Prostate gland (tissue), 2 donors: ENCODE results near the gene XCL1. TPM values are rescaled to one million over a fixed set of nuclear protein-coding genes. Genes with fewer than 3 reads are reported as not detected.

ENCODE experiments used
- DNase-seq: peaks from one replicate; pipeline ENCODE4 v3.0.0-alpha.2; 2019; ENCODE audit warnings: low spot score
- H3K27ac ChIP-seq, 2 donors: fragments of 200-600 bp; sonication (generic); 2 replicates each; pipeline ENCODE4 v1.5.1; 2017 to 2019
- H3K27me3 ChIP-seq: fragments of 200-600 bp; sonication (generic); replicated peaks from 2 replicates; pipeline ENCODE4 v1.5.1; 2019; ENCODE audit not compliant: insufficient read depth
- H3K36me3 ChIP-seq, 2 donors: fragments of 200-600 bp; sonication (generic); 1 replicate in 1 of 2; 2 replicates in 1 of 2; pipeline versions ENCODE4 v1.5.1 to v1.8.1; 2017 to 2019
- H3K4me1 ChIP-seq: fragments of 200-600 bp; sonication (generic); replicated peaks from 2 replicates; pipeline ENCODE4 v1.5.1; 2019
- H3K4me3 ChIP-seq, 2 donors: fragments of 200-600 bp; sonication (generic); 2 replicates each; pipeline ENCODE4 v1.5.1; 2017 to 2019
- H3K9me3 ChIP-seq: fragments of 200-600 bp; sonication (generic); 2 replicates; pipeline ENCODE4 v1.5.1; 2017
- CTCF ChIP-seq, 4 experiments: fragments of 200-600 bp in 2 of 4; fragments of 450-650 bp in 2 of 4; sonication (generic) in 2 of 4; IDR thresholded peaks; 1 replicate in 3 of 4; 2 replicates in 1 of 4; pipeline ENCODE4 v1.5.1; 2016 to 2019; ENCODE audit warnings: antibody characterized with exemption in 4 of 4, mild to moderate bottlenecking in 2 of 4, moderate library complexity in 2 of 4
- POLR2A ChIP-seq: fragments of 450-650 bp; IDR thresholded peaks from one replicate; pipeline ENCODE4 v1.6.1; 2016; ENCODE audit warnings: antibody characterized with exemption, mild to moderate bottlenecking
- POLR2AphosphoS5 ChIP-seq: sonication (generic); formaldehyde crosslinking; IDR thresholded peaks from one replicate; pipeline ENCODE4 v1.6.1; 2017; ENCODE audit warnings: antibody characterized with exemption
- WGBS: methylation state at CpG from one replicate; pipeline ENCODE4 v1.1.5; 2018; 5-methylcytosine and 5-hydroxymethylcytosine counted together
- intact Hi-C: fragments of 100-400 bp; cut with DNase I; formaldehyde crosslinking; loops from one replicate; pipeline ENCODE4 v1.14.2; 2022
- total RNA-seq, 2 donors: library from RNA; depleted of rRNA; stranded (reverse); fragments of >200 nt; gene quantifications; one replicate each; pipeline ENCODE4 v1.1.0, GENCODE V29; 2016

XCL1 gene
- total RNA-seq, 2 donors from 2014 or later, result not detected

GRCh38 chr1:168581817-168582572, 5.6 kb downstream of the XCL1 start:
- TF ChIP-seq CTCF (IDR thresholded peaks at IDR 0.05) (no peak), POLR2A (no peak), POLR2AphosphoS5 (no peak)
- Histone ChIP-seq H3K4me3 (no peak overlapping the region), H3K4me1 (no peaks in the 10 kb centered on the region), H3K27ac (no peak overlapping the region), H3K27me3 (no peaks in the 10 kb centered on the region), H3K36me3 (no peaks in the 10 kb centered on the region), H3K9me3 (no peaks in the 10 kb centered on the region)
- 84% methylated on average over 4 of the region's 4 CpGs for WGBS
- intact Hi-C loops, result no loop called here
- no peak for DNase-seq

GRCh38 chr1:168582688-168583336, 6.4 kb downstream of the XCL1 start:
- H3K27me3 ChIP-seq, result no peaks in the 10 kb centered on the region
- 53% methylated on average over 6 of the region's 6 CpGs for WGBS
- intact Hi-C loops, result no loop called here
- H3K4me3 ChIP-seq, result no peak overlapping the region
- TF ChIP-seq POLR2AphosphoS5 (no peak), CTCF (IDR thresholded peaks at IDR 0.05) (no peak), POLR2A (no peak)
- DNase-seq, result no peak
- no peak overlapping the region for H3K27ac ChIP-seq
- H3K36me3 ChIP-seq, result no peaks in the 10 kb centered on the region
- no peaks in the 10 kb centered on the region for H3K4me1 ChIP-seq
- H3K9me3 ChIP-seq, result no peaks in the 10 kb centered on the region

DNA sequence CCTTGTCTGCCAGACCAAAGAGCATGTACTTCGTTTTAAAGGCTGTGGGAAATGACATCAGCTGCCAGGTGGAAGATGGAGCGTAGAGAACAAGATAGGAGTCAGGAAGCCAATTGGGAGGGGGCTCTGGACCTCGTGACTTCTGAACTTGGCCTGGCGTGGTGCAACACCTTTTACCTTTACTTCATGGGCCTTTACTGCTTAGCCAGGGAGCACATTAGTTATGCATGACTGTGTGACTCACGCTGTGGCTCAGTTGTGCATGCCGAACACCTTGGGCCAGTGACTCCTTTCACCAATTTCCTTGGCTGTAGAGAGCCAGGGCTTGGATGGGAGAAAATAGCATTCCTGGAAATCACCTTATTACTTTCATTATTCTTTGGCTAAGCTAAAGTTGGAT, 7.2 kb downstream of the XCL1 start:
- intact Hi-C loops, result no loop called here
- Histone ChIP-seq H3K36me3 (no peaks in the 10 kb centered on the region), H3K4me3 (no peak overlapping the region), H3K9me3 (no peaks in the 10 kb centered on the region), H3K27ac (no peak overlapping the region), H3K4me1 (no peaks in the 10 kb centered on the region), H3K27me3 (no peaks in the 10 kb centered on the region)
- no peak for TF ChIP-seq POLR2A
- no peak for TF ChIP-seq CTCF (IDR thresholded peaks at IDR 0.05)
- TF ChIP-seq POLR2AphosphoS5, result no peak
- 82% methylated on average over 6 of the region's 6 CpGs for WGBS
- DNase-seq, result no peak

GRCh38 chr1:168585191-168585590, 8.8 kb downstream of the XCL1 start:
- Histone ChIP-seq H3K9me3 (no peaks in the 10 kb centered on the region), H3K36me3 (no peaks in the 10 kb centered on the region), H3K27me3 (no peaks in the 10 kb centered on the region), H3K4me3 (no peak overlapping the region), H3K27ac (no peak overlapping the region), H3K4me1 (no peaks in the 10 kb centered on the region)
- intact Hi-C loops, result no loop called here
- 55% methylated on average over 3 of the region's 3 CpGs for WGBS
- no peak for DNase-seq
- no peak for TF ChIP-seq POLR2AphosphoS5
- no peak for TF ChIP-seq CTCF (IDR thresholded peaks at IDR 0.05)
- TF ChIP-seq POLR2A, result no peak

DNA sequence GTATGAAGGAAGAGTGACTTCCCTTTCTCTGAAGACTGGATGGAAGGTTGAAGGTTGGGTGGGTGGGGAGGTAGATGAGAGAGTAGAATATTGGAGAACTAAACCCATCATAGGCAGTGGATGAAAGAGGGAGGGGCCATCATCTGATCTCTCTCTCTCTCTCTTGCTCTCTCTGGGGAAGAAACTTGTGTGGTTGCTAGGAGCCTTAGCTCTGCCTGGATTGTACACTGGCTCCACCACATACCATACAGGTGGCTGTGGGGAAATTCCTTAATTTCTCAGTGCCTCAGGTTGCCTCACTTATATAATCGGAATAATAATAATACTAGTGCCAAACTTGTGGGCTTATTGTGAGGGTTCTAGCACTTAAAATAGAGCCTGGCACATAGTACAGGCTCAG, 9.5 kb downstream of the XCL1 start:
- Histone ChIP-seq H3K27me3 (no peaks in the 10 kb centered on the region), H3K4me3 (no peak overlapping the region), H3K4me1 (no peaks in the 10 kb centered on the region), H3K9me3 (no peaks in the 10 kb centered on the region), H3K27ac (no peak overlapping the region), H3K36me3 (no peaks in the 10 kb centered on the region)
- intact Hi-C loops, result no loop called here
- WGBS, result 95% methylated on average over 1 of the region's 1 CpG
- no peak for DNase-seq
- TF ChIP-seq CTCF (IDR thresholded peaks at IDR 0.05) (no peak), POLR2AphosphoS5 (no peak), POLR2A (no peak)
